GM12875 (cell line): ENCODE data around the gene SEMA5A.

ENCODE experiments used
- H3K4me3 ChIP-seq: one replicate; pipeline ENCODE4 v1.5.1; 2011; ENCODE audit warnings: low read depth, low read length, control low read depth
- TF ChIP-seq, protein P1 (sequence below): IDR thresholded peaks from 2 replicates; pipeline ENCODE4 v1.5.1; 2011; ENCODE audit warnings: low read depth, mild to moderate bottlenecking, control low read depth, inconsistent platforms, low read length, moderate library complexity, borderline replicate concordance; ENCODE audit not compliant: insufficient read depth

SEMA5A gene

DNA sequence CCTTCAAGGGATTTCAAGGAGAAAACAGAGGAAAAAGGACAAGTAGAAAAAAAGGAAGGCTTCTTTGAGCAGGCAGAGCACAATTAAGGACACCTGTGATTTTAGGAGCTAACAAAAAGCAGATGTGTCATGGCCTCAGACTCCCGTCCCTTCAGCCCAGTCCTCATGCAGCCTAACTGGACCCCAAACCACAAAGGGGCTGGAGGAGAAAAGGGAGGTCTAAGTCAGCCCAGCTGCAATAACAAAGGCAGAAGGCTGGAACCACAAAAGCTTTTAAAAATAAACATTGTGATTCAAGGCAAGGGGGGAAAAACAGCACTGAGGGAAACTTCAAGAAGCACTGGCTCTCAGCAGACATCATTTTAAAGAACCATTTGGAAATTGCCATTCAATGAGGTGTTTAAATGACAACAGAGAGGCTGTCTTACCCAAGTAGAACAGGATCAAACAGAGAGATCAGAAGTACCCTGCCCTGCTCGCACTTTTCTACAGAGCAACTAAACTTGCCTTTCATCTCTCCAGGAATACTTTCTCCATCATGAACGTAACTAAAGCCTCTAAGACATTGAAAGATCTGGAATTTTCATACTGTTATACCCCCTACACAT is 89.3 kb downstream of the SEMA5A start:
- TF ChIP-seq, protein P1, sequence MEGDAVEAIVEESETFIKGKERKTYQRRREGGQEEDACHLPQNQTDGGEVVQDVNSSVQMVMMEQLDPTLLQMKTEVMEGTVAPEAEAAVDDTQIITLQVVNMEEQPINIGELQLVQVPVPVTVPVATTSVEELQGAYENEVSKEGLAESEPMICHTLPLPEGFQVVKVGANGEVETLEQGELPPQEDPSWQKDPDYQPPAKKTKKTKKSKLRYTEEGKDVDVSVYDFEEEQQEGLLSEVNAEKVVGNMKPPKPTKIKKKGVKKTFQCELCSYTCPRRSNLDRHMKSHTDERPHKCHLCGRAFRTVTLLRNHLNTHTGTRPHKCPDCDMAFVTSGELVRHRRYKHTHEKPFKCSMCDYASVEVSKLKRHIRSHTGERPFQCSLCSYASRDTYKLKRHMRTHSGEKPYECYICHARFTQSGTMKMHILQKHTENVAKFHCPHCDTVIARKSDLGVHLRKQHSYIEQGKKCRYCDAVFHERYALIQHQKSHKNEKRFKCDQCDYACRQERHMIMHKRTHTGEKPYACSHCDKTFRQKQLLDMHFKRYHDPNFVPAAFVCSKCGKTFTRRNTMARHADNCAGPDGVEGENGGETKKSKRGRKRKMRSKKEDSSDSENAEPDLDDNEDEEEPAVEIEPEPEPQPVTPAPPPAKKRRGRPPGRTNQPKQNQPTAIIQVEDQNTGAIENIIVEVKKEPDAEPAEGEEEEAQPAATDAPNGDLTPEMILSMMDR, result no peak
- no peak overlapping the region for H3K4me3 ChIP-seq

GRCh38 chr5:9455826-9456434 is 89.9 kb downstream of the SEMA5A start:
- TF ChIP-seq, protein P1, result no peak
- H3K4me3 ChIP-seq, result no peak overlapping the region

DNA sequence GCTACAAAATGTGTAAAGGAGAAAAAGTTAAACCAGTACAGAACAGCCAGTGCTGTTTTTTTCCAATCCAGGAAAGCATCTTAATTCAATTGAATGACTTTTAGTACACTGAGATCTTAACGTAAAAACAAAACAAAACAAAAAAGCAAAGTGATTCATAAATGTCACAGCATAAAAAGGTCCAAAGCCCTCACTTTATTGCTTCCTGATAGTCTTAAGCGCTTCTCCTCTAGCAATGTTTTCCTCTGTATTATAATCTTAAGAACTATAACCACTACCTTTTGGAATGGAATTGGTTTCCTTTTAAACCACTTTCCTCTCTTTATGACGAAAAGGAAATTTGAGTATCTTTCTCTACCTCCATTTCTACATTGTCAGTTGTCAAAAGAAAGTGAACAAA is 91.4 kb downstream of the SEMA5A start:
- no peak overlapping the region for H3K4me3 ChIP-seq
- TF ChIP-seq, protein P1, result no peak

GRCh38 chr5:9454012-9454481 is 91.8 kb downstream of the SEMA5A start:
- TF ChIP-seq, protein P1, result no peak
- H3K4me3 ChIP-seq, result no peak overlapping the region

GRCh38 chr5:9453480-9454011 is 92.3 kb downstream of the SEMA5A start:
- no peak overlapping the region for H3K4me3 ChIP-seq
- TF ChIP-seq, protein P1, result no peak

- TF ChIP-seq, protein P1, result no peak
- no peak overlapping the region for H3K4me3 ChIP-seq
Measured at GRCh38 chr5:9452181-9452580, 93.7 kb downstream of the SEMA5A start.

- H3K4me3 ChIP-seq, result no peak overlapping the region
- TF ChIP-seq, protein P1, result no peak
Measured at GRCh38 chr5:9451037-9451436, 94.8 kb downstream of the SEMA5A start.
